PC-3 (cell line): Measurements from ENCODE around the gene FGFR3. TPM values are rescaled to one million over a fixed set of nuclear protein-coding genes. Genes with fewer than 3 reads are reported as not detected.

Experiments used
- ATAC-seq: fragments of 200-7000 bp; cut with Tn5 transposase; 2 replicates; pipeline ENCODE4 v1.9.1; 2020; ENCODE audit warnings: mild to moderate bottlenecking, moderate library complexity
- BruUV-seq: library from RNA; stranded (reverse); fragments of 400-500 nt; replicated peaks from 2 replicates; lab custom pipeline; 2021; lab: Mats Ljungman, UMichigan
- CTCF ChIA-PET: fragments of 300-600 bp; sonication (Branson Sonifier 250); formaldehyde crosslinking; loops from one replicate; lab custom pipeline; 2022; ENCODE audit warnings: antibody characterized with exemption; lab: Charles Lee
- POLR2A ChIA-PET: fragments of 300-600 bp; sonication (Branson Sonifier 250); formaldehyde crosslinking; loops from one replicate; lab custom pipeline; 2022; ENCODE audit warnings: antibody characterized with exemption; ENCODE audit not compliant: unreplicated experiment; lab: Charles Lee
- DNase-seq: peaks from one replicate; pipeline ENCODE4 v3.0.0-alpha.2; 2015
- H2AFZ ChIP-seq: fragments of 300-600 bp; sonication (generic); 2 replicates; pipeline ENCODE4 v1.6.0; 2016; ENCODE audit warnings: antibody characterized with exemption, low read length
- H3F3A ChIP-seq: fragments of 300-600 bp; sonication (generic); one replicate; pipeline ENCODE4 v1.6.0; 2017; ENCODE audit warnings: antibody characterized with exemption, low read length, control low read depth, mild to moderate bottlenecking; ENCODE audit not compliant: unreplicated experiment
- H3K27ac ChIP-seq: fragments of 300-600 bp; sonication (generic); 2 replicates; pipeline ENCODE4 v1.5.1; 2016; ENCODE audit warnings: mild to moderate bottlenecking, low read length
- H3K27me3 ChIP-seq: fragments of 300-600 bp; sonication (generic); 2 replicates; pipeline ENCODE4 v1.6.1; 2016; ENCODE audit warnings: low read length, mixed read lengths
- H3K36me3 ChIP-seq: fragments of 300-600 bp; sonication (generic); 2 replicates; pipeline ENCODE4 v1.6.1; 2016; ENCODE audit warnings: low read depth, mixed run types, low read length, mixed read lengths
- H3K4me1 ChIP-seq: fragments of 300-600 bp; sonication (generic); 2 replicates; pipeline ENCODE4 v1.5.1; 2016; ENCODE audit warnings: low read length; ENCODE audit not compliant: insufficient read depth
- H3K4me2 ChIP-seq: fragments of 300-600 bp; sonication (generic); 2 replicates; pipeline ENCODE4 v1.6.0; 2016; ENCODE audit warnings: low read length
- H3K4me3 ChIP-seq: fragments of 300-600 bp; sonication (generic); 2 replicates; pipeline ENCODE4 v1.5.1; 2016; ENCODE audit warnings: mild to moderate bottlenecking, low read length, mixed read lengths
- H3K79me2 ChIP-seq: fragments of 300-600 bp; sonication (generic); 2 replicates; pipeline ENCODE4 v1.6.1; 2017; ENCODE audit warnings: low read length, mixed read lengths
- H3K9ac ChIP-seq: fragments of 300-600 bp; sonication (generic); 2 replicates; pipeline ENCODE4 v1.6.0; 2016; ENCODE audit warnings: mild to moderate bottlenecking, low read length
- H3K9me2 ChIP-seq: fragments of 300-600 bp; sonication (generic); replicated peaks from 2 replicates; pipeline ENCODE4 v1.6.1; 2016; ENCODE audit warnings: mixed run types, low read length, mixed read lengths
- H3K9me3 ChIP-seq: fragments of 300-600 bp; sonication (generic); 2 replicates; pipeline ENCODE4 v1.6.1; 2016; ENCODE audit warnings: low read length, mixed read lengths
- H4K20me1 ChIP-seq: fragments of 300-600 bp; sonication (generic); 2 replicates; pipeline ENCODE4 v1.6.1; 2016; ENCODE audit warnings: low read length, mixed read lengths
- EZH2 ChIP-seq: fragments of 300-600 bp; sonication (generic); IDR thresholded peaks from one replicate; pipeline ENCODE4 v1.6.1; 2017; ENCODE audit warnings: antibody characterized with exemption, mild to moderate bottlenecking, low read length; ENCODE audit not compliant: unreplicated experiment
- EZH2phosphoT487 ChIP-seq: fragments of 300-600 bp; sonication (generic); IDR thresholded peaks from 2 replicates; pipeline ENCODE4 v1.6.1; 2018; ENCODE audit warnings: mild to moderate bottlenecking, antibody characterized with exemption, low read length, borderline replicate concordance
- intact Hi-C: fragments of 100-400 bp; cut with micrococcal nuclease; formaldehyde crosslinking; loops from 2 replicates; pipeline ENCODE4 v1.9.0; 2023
- total RNA-seq: library from RNA; depleted of rRNA; stranded (reverse); fragments of >200 nt; gene quantifications from 2 replicates; pipeline ENCODE4 v1.2.3, GENCODE V29; 2014
- TF ChIP-seq, protein P1 (sequence below): fragments of 300-600 bp; sonication (generic); conservative IDR thresholded peaks from 2 replicates; pipeline ENCODE4 v1.5.1; 2017; ENCODE audit warnings: antibody characterized with exemption, low read depth, mild to moderate bottlenecking, low read length

Gene FGFR3
- total RNA-seq, 1 experiment from 2014 or later, result 0.11 TPM

DNA sequence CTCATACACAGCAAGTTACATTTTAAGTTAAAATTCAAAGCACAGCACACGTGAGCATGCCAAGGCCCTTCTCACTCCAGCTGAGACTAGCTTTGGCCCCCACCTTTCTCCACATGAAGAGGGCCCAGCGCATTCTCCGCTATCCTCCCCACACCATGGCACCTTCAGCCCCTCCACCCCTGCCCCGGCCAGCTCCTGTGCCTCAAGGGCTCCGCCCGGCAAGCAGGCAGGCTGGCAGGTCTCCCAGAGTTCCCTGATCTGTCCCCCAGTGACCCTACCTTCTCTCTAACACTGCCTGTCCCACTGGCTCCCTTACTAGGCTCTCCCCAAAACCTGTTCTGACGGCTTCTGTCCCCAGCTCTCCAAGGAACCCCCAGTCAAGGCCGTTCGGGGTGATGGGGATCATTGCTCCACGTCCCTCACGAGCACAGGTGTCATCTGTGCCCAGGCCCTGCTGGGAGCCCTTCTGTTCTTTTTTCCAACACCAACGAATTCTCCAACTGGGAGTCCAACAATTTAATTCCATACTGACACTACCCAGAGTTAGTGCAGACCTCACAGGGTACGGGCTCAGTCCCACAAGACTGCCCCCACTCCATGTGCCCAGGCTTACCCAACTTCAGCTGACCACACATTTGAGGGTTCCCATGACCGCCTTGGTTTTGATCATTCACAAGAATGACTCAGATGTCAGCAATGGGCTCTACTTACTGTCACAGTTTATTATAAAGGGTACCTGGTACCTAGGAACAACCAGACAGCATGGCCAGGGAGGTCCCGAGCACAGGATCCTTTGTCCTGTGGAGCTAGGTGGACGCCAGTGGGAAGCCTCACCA, 58.7 kb downstream of the FGFR3 start:
- Histone ChIP-seq H3K27me3 (no peaks in the 10 kb centered on the region), H3K9me2 (no peaks in the 10 kb centered on the region), H3F3A (no peaks in the 10 kb centered on the region), H3K36me3 (no peaks in the 10 kb centered on the region; the same call in 1 of the 2 replicates), H3K27ac (no peak overlapping the region), H2AFZ (no peak overlapping the region), H3K79me2 (peaks cover 73% of the 10 kb centered on the region), H3K4me2 (no peak overlapping the region), H4K20me1 (peaks cover 21% of the 10 kb centered on the region; the same call in 1 of the 2 replicates), H3K9ac (no peak overlapping the region), H3K4me1 (peaks cover 3% of the 10 kb centered on the region; the same call in 1 of the 2 replicates), H3K4me3 (no peak overlapping the region), H3K9me3 (no peaks in the 10 kb centered on the region)
- DNase-seq (no peak), ATAC-seq (no peak)
- intact Hi-C loops, result no loop called here
- CTCF ChIA-PET, result no interaction called here
- no TSS peak for BruUV-seq
- POLR2A ChIA-PET, result no interaction called here
- TF ChIP-seq EZH2phosphoT487, result no peak
- TF ChIP-seq, protein P1, sequence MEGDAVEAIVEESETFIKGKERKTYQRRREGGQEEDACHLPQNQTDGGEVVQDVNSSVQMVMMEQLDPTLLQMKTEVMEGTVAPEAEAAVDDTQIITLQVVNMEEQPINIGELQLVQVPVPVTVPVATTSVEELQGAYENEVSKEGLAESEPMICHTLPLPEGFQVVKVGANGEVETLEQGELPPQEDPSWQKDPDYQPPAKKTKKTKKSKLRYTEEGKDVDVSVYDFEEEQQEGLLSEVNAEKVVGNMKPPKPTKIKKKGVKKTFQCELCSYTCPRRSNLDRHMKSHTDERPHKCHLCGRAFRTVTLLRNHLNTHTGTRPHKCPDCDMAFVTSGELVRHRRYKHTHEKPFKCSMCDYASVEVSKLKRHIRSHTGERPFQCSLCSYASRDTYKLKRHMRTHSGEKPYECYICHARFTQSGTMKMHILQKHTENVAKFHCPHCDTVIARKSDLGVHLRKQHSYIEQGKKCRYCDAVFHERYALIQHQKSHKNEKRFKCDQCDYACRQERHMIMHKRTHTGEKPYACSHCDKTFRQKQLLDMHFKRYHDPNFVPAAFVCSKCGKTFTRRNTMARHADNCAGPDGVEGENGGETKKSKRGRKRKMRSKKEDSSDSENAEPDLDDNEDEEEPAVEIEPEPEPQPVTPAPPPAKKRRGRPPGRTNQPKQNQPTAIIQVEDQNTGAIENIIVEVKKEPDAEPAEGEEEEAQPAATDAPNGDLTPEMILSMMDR, result no peak
- no peak for TF ChIP-seq EZH2

DNA sequence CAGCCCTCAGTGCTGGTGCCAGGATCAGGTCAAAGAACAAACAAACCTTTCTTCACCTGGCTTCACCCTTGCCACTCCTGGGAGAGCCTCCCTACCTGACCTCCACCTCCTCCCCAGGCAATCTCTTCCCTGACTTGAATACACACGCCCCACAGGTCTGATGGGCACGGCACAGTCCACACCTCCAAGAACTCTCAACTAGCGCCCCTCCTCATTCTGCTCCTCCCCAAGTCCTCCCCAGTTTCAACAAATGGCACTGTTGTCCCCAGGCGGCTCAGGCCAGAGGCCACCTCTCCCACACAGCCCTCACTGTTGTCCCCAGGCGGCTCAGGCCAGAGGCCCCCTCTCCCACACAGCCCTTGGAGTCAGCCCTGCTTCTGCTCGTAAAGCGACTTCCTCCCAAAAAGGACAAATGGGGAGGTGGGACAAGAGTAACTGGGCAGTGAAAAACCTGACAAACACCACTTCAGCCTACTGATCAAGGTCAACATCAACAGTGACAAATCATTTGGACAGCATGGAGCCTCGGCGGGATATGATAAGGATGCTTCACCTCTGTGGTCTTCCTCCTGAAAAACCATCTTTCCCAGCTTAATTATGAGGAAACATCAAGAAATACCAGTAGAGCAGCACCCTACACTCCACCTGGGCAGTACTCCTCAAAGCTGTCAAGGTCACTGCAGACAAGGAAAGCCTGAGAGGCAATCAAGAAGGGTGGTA, 60.0 kb downstream of the FGFR3 start:
- Histone ChIP-seq H3K4me3 (no peak overlapping the region), H3K4me1 (peaks cover 9% of the 10 kb centered on the region; the same call in 1 of the 2 replicates), H3K79me2 (peaks cover 82% of the 10 kb centered on the region), H3K9me2 (no peaks in the 10 kb centered on the region), H3K27ac (no peak overlapping the region), H3K36me3 (no peaks in the 10 kb centered on the region; the same call in 1 of the 2 replicates), H3K9me3 (no peaks in the 10 kb centered on the region), H3K27me3 (no peaks in the 10 kb centered on the region), H2AFZ (no peak overlapping the region), H4K20me1 (peaks cover 21% of the 10 kb centered on the region; the same call in 1 of the 2 replicates), H3K9ac (no peak overlapping the region), H3K4me2 (0 out of 2 replicates have a peak overlapping the region, but pooled peaks have one; percentile 16), H3F3A (no peaks in the 10 kb centered on the region)
- TF ChIP-seq, protein P1, result no peak
- TF ChIP-seq EZH2, result no peak
- no peak for TF ChIP-seq EZH2phosphoT487
- no TSS peak for BruUV-seq
- ChIA-PET CTCF (no interaction called here), POLR2A (no interaction called here)
- DNase-seq (no peak), ATAC-seq (no peak)
- intact Hi-C loops, result no loop called here
